ENCODE measurements around the gene ZNF791.

The ZNF791 gene

GRCh38 chr19:12606796-12607195, 3.9 kb upstream of the ZNF791 start (continued):
- TF ChIP-seq ZNF621 (tag by site-specific recombination; IDR thresholded peaks at IDR 0.05) (no peak), ZXDB (tag by site-specific recombination; IDR thresholded peaks at IDR 0.05) (no peak)

GRCh38 chr19:12607631-12608030, 3.1 kb upstream of the ZNF791 start:
- CTCF ChIA-PET: no interaction called here

GRCh38 chr19:12611361-12611699, 610 bp downstream of the ZNF791 start:
- Histone ChIP-seq H3K4me3 (ENCODE audit: low read depth, low read length) (peak overlapping the region; percentile 100), H3K4me1 (ENCODE audit: control insufficient read depth, insufficient read depth, low read length) (peaks cover 8% of the 10 kb centered on the region; the same call in 1 of the 2 replicates), H3K36me3 (ENCODE audit: control insufficient read depth in 2 of 2, insufficient read depth in 1 of 2, low read length in 2 of 2) (peaks cover 23 to 38% of the 10 kb centered on the region in 2 experiments; a peak in 2 of 3 replicates), H3K9me3 (ENCODE audit: control insufficient read depth, insufficient read depth, low read depth, low read length) (no peaks in the 10 kb centered on the region), H3K27ac (ENCODE audit: extremely low read depth, low read depth, low read length) (peak overlapping the region; percentile 81)
- POLR2A ChIA-PET: interaction anchor here (0.5 to 1.7 kb wide), 20 partner anchors 10 to 608 kb away, joined by 3 to 9 read pairs (median 4); partner anchors contain the start of genes DHPS, MAN2B1, WDR83 and ZNF442
- CTCF ChIA-PET: interaction anchor here (0.6 to 1.4 kb wide), 3 partner anchors 48 to 152 kb away, joined by 3 to 7 read pairs (median 4); no protein-coding TSS in a partner anchor
- TF ChIP-seq ZNF148 (tag by site-specific recombination; IDR thresholded peaks at IDR 0.05; ENCODE audit: borderline replicate concordance) (no peak), ZNF621 (tag by site-specific recombination; IDR thresholded peaks at IDR 0.05) (no peak), ZFHX2 (tag by site-specific recombination; conservative IDR thresholded peaks at IDR 0.05) (peak; percentile 82), SCRT2 (tag by site-specific recombination; IDR thresholded peaks at IDR 0.05) (no peak), EGR2 (tag by site-specific recombination; IDR thresholded peaks at IDR 0.05; ENCODE audit: low read depth) (peak; percentile 76), ZBTB11 (tag by site-specific recombination; conservative IDR thresholded peaks at IDR 0.05; ENCODE audit: low read depth) (peak; percentile 81), ZNF18 (tag by site-specific recombination; IDR thresholded peaks at IDR 0.05) (no peak), ZNF585B (tag by site-specific recombination; IDR thresholded peaks at IDR 0.05) (no peak)

More at GRCh38 chr19:12607631-12608030, 3.1 kb upstream of the ZNF791 start:
- Histone ChIP-seq H3K9me3 (ENCODE audit: control insufficient read depth, insufficient read depth, low read depth, low read length) (no peaks in the 10 kb centered on the region), H3K36me3 (ENCODE audit: control insufficient read depth in 2 of 2, insufficient read depth in 1 of 2, low read length in 2 of 2) (peaks cover 31 to 33% of the 10 kb centered on the region in 2 experiments; a peak in 2 of 3 replicates), H3K4me1 (ENCODE audit: control insufficient read depth, insufficient read depth, low read length) (peaks cover 8% of the 10 kb centered on the region; the same call in 1 of the 2 replicates), H3K27ac (ENCODE audit: extremely low read depth, low read depth, low read length) (no peak overlapping the region), H3K4me3 (ENCODE audit: low read depth, low read length) (no peak overlapping the region)
- POLR2A ChIA-PET: no interaction called here
- TF ChIP-seq ZNF324 (tag by site-specific recombination; IDR thresholded peaks at IDR 0.05) (no peak), ZFP69B (tag by site-specific recombination; IDR thresholded peaks at IDR 0.05) (no peak), ZNF350 (tag by site-specific recombination; IDR thresholded peaks at IDR 0.05) (no peak), ZNF560 (tag by site-specific recombination; IDR thresholded peaks at IDR 0.05; ENCODE audit: borderline replicate concordance) (no peak), ZNF146 (tag by site-specific recombination; IDR thresholded peaks at IDR 0.05) (no peak), ZNF175 (tag by site-specific recombination; IDR thresholded peaks at IDR 0.05) (no peak), GLIS2 (tag by site-specific recombination; IDR thresholded peaks at IDR 0.05) (no peak), PRDM10 (tag by site-specific recombination; IDR thresholded peaks at IDR 0.05) (no peak), ZNF692 (tag by site-specific recombination; IDR thresholded peaks at IDR 0.05) (no peak)

All from HEK293 (cell line).